Activated T-helper 17 cell treated with anti-CD3 and anti-CD28 coated beads, Interleukin-2, amount 50 U/mL, for 72 hours (primary cell): ENCODE results near the gene ARRDC1. TPM values are rescaled to one million over a fixed set of nuclear protein-coding genes. Genes with fewer than 3 reads are reported as not detected.
A peak's percentile ranks its signal among the peaks of the same experiment; 100 is the strongest.
"Not testable (repeated sequence)": the region's sequence is repeated elsewhere in the genome, so short reads cannot be mapped to it uniquely, and the experiment has no call there.

Experiments used
- ATAC-seq: fragments of 150-1000 bp; cut with Tn5 transposase; replicated peaks from 2 replicates; pipeline ENCODE4 v1.10.0; 2021; ENCODE audit warnings: mild to moderate bottlenecking, moderate library complexity
- H3K27ac Mint-ChIP-seq: one replicate; pipeline ENCODE4 v1.8.0; 2022; ENCODE audit warnings: mixed read lengths
- H3K27me3 Mint-ChIP-seq: one replicate; pipeline ENCODE4 v1.8.0; 2022; ENCODE audit warnings: mixed read lengths
- H3K36me3 Mint-ChIP-seq: one replicate; pipeline ENCODE4 v1.8.0; 2022; ENCODE audit warnings: low read depth, mild to moderate bottlenecking, mixed read lengths
- H3K4me1 Mint-ChIP-seq: one replicate; pipeline ENCODE4 v1.8.0; 2022; ENCODE audit warnings: mixed read lengths
- H3K4me3 Mint-ChIP-seq: one replicate; pipeline ENCODE4 v1.8.0; 2022; ENCODE audit warnings: mild to moderate bottlenecking, mixed read lengths
- H3K9me3 Mint-ChIP-seq: one replicate; pipeline ENCODE4 v1.8.0; 2022; ENCODE audit warnings: mixed read lengths
- total RNA-seq, 2 donors: library from RNA; stranded (reverse); gene quantifications; one replicate each; pipeline ENCODE4 v1.2.3, GENCODE V29; 2022

Gene ARRDC1
- total RNA-seq, 2 donors from 2014 or later: 39.0 to 43.0 TPM

GRCh38 chr9:137593176-137593575 lies 12.3 kb upstream of the ARRDC1 start:
- Mint-ChIP-seq H3K36me3 (peaks cover 11% of the 10 kb centered on the region), H3K4me1 (peaks cover 1% of the 10 kb centered on the region), H3K4me3 (no peak overlapping the region), H3K27me3 (no peaks in the 10 kb centered on the region), H3K9me3 (no peaks in the 10 kb centered on the region), H3K27ac (no peak overlapping the region)
- no peak for ATAC-seq

- not testable (repeated sequence) for H3K4me3 Mint-ChIP-seq
Observed at GRCh38 chr9:137596577-137596976, 8.9 kb upstream of the ARRDC1 start.

GRCh38 chr9:137598943-137599342 lies 6.5 kb upstream of the ARRDC1 start:
- Mint-ChIP-seq H3K4me3 (no peak overlapping the region), H3K27ac (no peak overlapping the region), H3K36me3 (no peaks in the 10 kb centered on the region), H3K9me3 (no peaks in the 10 kb centered on the region), H3K27me3 (no peaks in the 10 kb centered on the region), H3K4me1 (peaks cover 5% of the 10 kb centered on the region)
- ATAC-seq: no peak

More at GRCh38 chr9:137596577-137596976, 8.9 kb upstream of the ARRDC1 start:
- H3K27ac Mint-ChIP-seq, H3K27me3 Mint-ChIP-seq, H3K4me1 Mint-ChIP-seq, H3K36me3 Mint-ChIP-seq, H3K9me3 Mint-ChIP-seq, ATAC-seq: not testable (repeated sequence)

- no peak for ATAC-seq
- Mint-ChIP-seq H3K4me3 (no peak overlapping the region), H3K27me3 (no peaks in the 10 kb centered on the region), H3K9me3 (no peaks in the 10 kb centered on the region), H3K4me1 (peaks cover 10% of the 10 kb centered on the region), H3K27ac (no peak overlapping the region), H3K36me3 (no peaks in the 10 kb centered on the region)
Observed at GRCh38 chr9:137602661-137603060, 2.8 kb upstream of the ARRDC1 start.

- peaks cover 5% of the 10 kb centered on the region for H3K4me1 Mint-ChIP-seq
- H3K27ac Mint-ChIP-seq: no peak overlapping the region
- ATAC-seq: no peak
- no peaks in the 10 kb centered on the region for H3K9me3 Mint-ChIP-seq
- no peak overlapping the region for H3K4me3 Mint-ChIP-seq
- H3K36me3 Mint-ChIP-seq: no peaks in the 10 kb centered on the region
- H3K27me3 Mint-ChIP-seq: no peaks in the 10 kb centered on the region
Observed at GRCh38 chr9:137603879-137604278, 1.6 kb upstream of the ARRDC1 start.

- Mint-ChIP-seq H3K27ac (no peak overlapping the region), H3K4me1 (peaks cover 5% of the 10 kb centered on the region), H3K4me3 (no peak overlapping the region), H3K9me3 (no peaks in the 10 kb centered on the region), H3K27me3 (no peaks in the 10 kb centered on the region), H3K36me3 (no peaks in the 10 kb centered on the region)
- no peak for ATAC-seq
Observed at GRCh38 chr9:137604345-137605086, 970 bp upstream of the ARRDC1 start.

GRCh38 chr9:137606005-137606621 lies 627 bp downstream of the ARRDC1 start:
- Mint-ChIP-seq H3K9me3 (no peaks in the 10 kb centered on the region), H3K36me3 (no peaks in the 10 kb centered on the region), H3K4me1 (peaks cover 6% of the 10 kb centered on the region), H3K4me3 (peak overlapping the region; percentile 80), H3K27ac (peak overlapping the region; percentile 71), H3K27me3 (no peaks in the 10 kb centered on the region)
- ATAC-seq: peak; percentile 11

GRCh38 chr9:137606734-137607138 lies 1.2 kb downstream of the ARRDC1 start:
- Mint-ChIP-seq H3K27ac (peak overlapping the region; percentile 71), H3K36me3 (no peaks in the 10 kb centered on the region), H3K27me3 (no peaks in the 10 kb centered on the region), H3K9me3 (no peaks in the 10 kb centered on the region), H3K4me1 (peaks cover 12% of the 10 kb centered on the region), H3K4me3 (peak overlapping the region; percentile 80)
- no peak for ATAC-seq

- Mint-ChIP-seq H3K36me3 (no peaks in the 10 kb centered on the region), H3K27me3 (no peaks in the 10 kb centered on the region)
- ATAC-seq: no peak
Observed at GRCh38 chr9:137607141-137607857, 1.8 kb downstream of the ARRDC1 start.

GRCh38 chr9:137610944-137611343 lies 5.5 kb downstream of the ARRDC1 start:
- Mint-ChIP-seq H3K27me3 (no peaks in the 10 kb centered on the region), H3K36me3 (peaks cover 11% of the 10 kb centered on the region), H3K4me3 (peak overlapping the region; percentile 48), H3K9me3 (no peaks in the 10 kb centered on the region), H3K4me1 (peaks cover 12% of the 10 kb centered on the region), H3K27ac (peak overlapping the region; percentile 84)
- ATAC-seq: no peak

More at GRCh38 chr9:137607141-137607857, 1.8 kb downstream of the ARRDC1 start:
- Mint-ChIP-seq H3K4me3 (peak overlapping the region; percentile 80), H3K4me1 (peaks cover 12% of the 10 kb centered on the region), H3K27ac (peak overlapping the region; percentile 71), H3K9me3 (no peaks in the 10 kb centered on the region)

GRCh38 chr9:137611623-137612609 lies 6.4 kb downstream of the ARRDC1 start:
- Mint-ChIP-seq H3K36me3 (peaks cover 17% of the 10 kb centered on the region), H3K4me3 (peak overlapping the region; percentile 48), H3K4me1 (peaks cover 9% of the 10 kb centered on the region), H3K27ac (peak overlapping the region; percentile 84), H3K9me3 (no peaks in the 10 kb centered on the region), H3K27me3 (no peaks in the 10 kb centered on the region)
- peak; percentile 89 for ATAC-seq

GRCh38 chr9:137612741-137613142 lies 7.3 kb downstream of the ARRDC1 start:
- no peak for ATAC-seq
- Mint-ChIP-seq H3K4me3 (no peak overlapping the region), H3K36me3 (peaks cover 25% of the 10 kb centered on the region), H3K4me1 (peaks cover 14% of the 10 kb centered on the region), H3K27me3 (no peaks in the 10 kb centered on the region), H3K9me3 (no peaks in the 10 kb centered on the region), H3K27ac (no peak overlapping the region)

- Mint-ChIP-seq H3K27ac (no peak overlapping the region), H3K27me3 (no peaks in the 10 kb centered on the region), H3K9me3 (no peaks in the 10 kb centered on the region), H3K4me1 (peaks cover 14% of the 10 kb centered on the region), H3K4me3 (no peak overlapping the region), H3K36me3 (peaks cover 29% of the 10 kb centered on the region)
- ATAC-seq: no peak
Observed at GRCh38 chr9:137613259-137613658, 7.8 kb downstream of the ARRDC1 start.
